GM19043 (cell line): Measurements from ENCODE around the gene RGS18.
"Not testable (repeated sequence)": the region's sequence is repeated elsewhere in the genome, so short reads cannot be mapped to it uniquely, and the experiment has no call there.

Source experiments
- ATAC-seq: cut with Tn5 transposase; IDR thresholded peaks from one replicate; pipeline ENCODE4 v1.9.1; 2021; ENCODE audit warnings: low read depth; ENCODE audit not compliant: unreplicated experiment

The RGS18 gene

GRCh38 chr1:192162376-192162775, 4.1 kb downstream of the RGS18 start:
- ATAC-seq: no peak

- not testable (repeated sequence) for ATAC-seq
Measured at GRCh38 chr1:192165002-192165401, 6.7 kb downstream of the RGS18 start.

GRCh38 chr1:192167011-192167410, 8.7 kb downstream of the RGS18 start:
- ATAC-seq: no peak

- no peak for ATAC-seq
Measured at GRCh38 chr1:192167911-192168700, 9.8 kb downstream of the RGS18 start.

- ATAC-seq: no peak
Measured at GRCh38 chr1:192168964-192169363, 10.7 kb downstream of the RGS18 start.

GRCh38 chr1:192170196-192170984, 12.1 kb downstream of the RGS18 start:
- no peak for ATAC-seq

- ATAC-seq: no peak
Measured at GRCh38 chr1:192171123-192171522, 12.9 kb downstream of the RGS18 start.

- ATAC-seq: no peak
Measured at GRCh38 chr1:192175971-192176370, 17.7 kb downstream of the RGS18 start.

- no peak for ATAC-seq
Measured at GRCh38 chr1:192183788-192184187, 25.5 kb downstream of the RGS18 start.

GRCh38 chr1:192186197-192186596, 27.9 kb downstream of the RGS18 start:
- no peak for ATAC-seq

GRCh38 chr1:192190066-192190465, 31.8 kb downstream of the RGS18 start:
- ATAC-seq: no peak

- ATAC-seq: no peak
Measured at GRCh38 chr1:192201303-192201702, 43.0 kb downstream of the RGS18 start.

- ATAC-seq: no peak
Measured at GRCh38 chr1:192224396-192224795, 66.1 kb downstream of the RGS18 start.

- ATAC-seq: no peak
Measured at GRCh38 chr1:192224846-192225245, 66.6 kb downstream of the RGS18 start.

GRCh38 chr1:192225266-192225665, 67.0 kb downstream of the RGS18 start:
- ATAC-seq: no peak

- no peak for ATAC-seq
Measured at GRCh38 chr1:192225703-192226102, 67.4 kb downstream of the RGS18 start.

GRCh38 chr1:192227330-192227729, 69.1 kb downstream of the RGS18 start:
- ATAC-seq: no peak

- not testable (repeated sequence) for ATAC-seq
Measured at GRCh38 chr1:192227980-192228379, 69.7 kb downstream of the RGS18 start.

- ATAC-seq: no peak
Measured at GRCh38 chr1:192232817-192233417, 74.7 kb downstream of the RGS18 start.

GRCh38 chr1:192235127-192235526, 76.9 kb downstream of the RGS18 start:
- no peak for ATAC-seq
